Retinal pigment epithelial cell (primary cell): ENCODE results near the gene ZFYVE27.

ENCODE experiments used
- DNase-seq: peaks from one replicate; pipeline ENCODE4 v3.0.0-alpha.2; 2010; ENCODE audit warnings: low read depth
- H3K4me3 ChIP-seq: 2 replicates; pipeline ENCODE4 v1.5.1; 2011; ENCODE audit warnings: mild to moderate bottlenecking, low read length, control low read depth, moderate library complexity
- CTCF ChIP-seq: conservative IDR thresholded peaks from 2 replicates; pipeline ENCODE4 v1.5.1; 2011; ENCODE audit warnings: low read depth, low read length, control low read depth, inconsistent platforms

The ZFYVE27 gene

DNA sequence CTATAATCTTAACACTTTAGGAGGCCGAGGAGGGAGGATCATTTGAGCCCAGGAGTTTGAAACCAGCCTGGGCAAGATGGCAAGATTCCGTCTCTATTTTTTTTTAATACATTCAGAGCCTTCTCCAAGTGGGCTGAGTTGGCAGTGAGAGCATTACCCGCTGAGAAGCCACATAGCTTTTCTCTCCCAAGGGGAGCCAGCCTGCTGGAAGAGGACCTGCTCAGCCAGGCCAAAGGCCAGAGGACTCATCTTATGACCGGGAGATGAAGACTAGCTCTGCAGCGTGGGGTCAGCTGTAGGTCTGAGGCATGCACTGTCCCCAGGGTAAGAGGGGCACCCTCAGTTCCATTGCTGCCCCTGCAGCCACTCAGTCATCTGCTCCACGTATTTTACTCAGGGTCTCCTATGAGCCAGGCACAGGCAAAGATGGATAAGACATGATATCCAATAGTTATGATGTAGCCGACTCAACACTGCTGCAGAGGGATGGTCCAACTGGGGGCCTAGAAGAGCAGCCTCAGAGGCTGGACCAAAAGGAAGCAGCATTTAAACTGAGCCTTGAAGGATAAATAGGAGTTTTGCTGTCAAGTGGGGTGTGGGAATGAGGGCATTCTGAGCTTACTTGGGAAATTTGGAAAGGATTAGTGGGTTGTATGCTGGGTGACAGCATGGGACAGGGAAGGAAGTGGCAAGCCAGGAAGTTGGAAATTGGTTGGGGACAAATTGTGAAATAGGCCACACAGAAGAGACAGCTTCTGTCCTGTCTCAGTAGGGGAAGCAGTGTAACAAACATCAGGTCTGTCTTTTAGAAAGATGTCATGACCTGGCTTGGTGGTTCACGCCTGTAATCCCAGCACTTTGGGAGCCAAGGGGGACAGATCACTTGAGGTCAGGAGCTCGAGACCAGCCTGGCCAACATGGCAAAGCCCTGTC is 25.0 kb upstream of the ZFYVE27 start:
- DNase-seq = no peak
- TF ChIP-seq CTCF = no peak
- no peak overlapping the region for H3K4me3 ChIP-seq

DNA sequence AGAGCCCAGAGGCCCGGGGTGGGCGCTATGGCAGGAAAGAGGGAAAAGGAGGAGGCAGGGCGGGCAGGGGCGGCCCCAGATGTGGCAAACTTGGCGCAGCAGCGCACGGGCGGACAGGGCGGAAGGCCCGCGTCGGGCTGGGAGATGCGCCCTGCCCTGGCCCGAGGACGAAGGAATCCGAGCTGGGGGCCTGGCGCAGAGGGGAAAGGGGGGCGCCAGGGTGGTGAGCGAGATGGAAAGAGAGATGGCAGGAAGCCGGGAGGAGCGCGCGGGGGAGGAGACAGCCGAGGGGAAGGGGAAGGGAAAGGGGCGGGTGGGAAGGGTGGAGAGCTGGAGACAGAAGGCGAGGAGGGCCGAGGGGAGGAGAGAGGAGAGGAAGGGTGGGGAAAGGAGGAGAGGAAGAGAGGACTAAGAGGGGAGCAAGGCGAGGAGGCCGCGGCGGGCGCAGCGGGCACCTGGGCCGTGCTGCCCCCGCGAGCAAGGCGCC is 23.5 kb upstream of the ZFYVE27 start, which contains the start of gene MARVELD1:
TSS of gene MARVELD1 (plus strand) at position 392 of the 487 bp plus-strand sequence. CDS start 147 bp downstream, outside the sequence.
- H3K4me3 ChIP-seq = peak within 1 kb of the TSS; percentile 64
- DNase-seq = no peak
- no peak for TF ChIP-seq CTCF

GRCh38 chr10:97713826-97714400 is 23.0 kb upstream of the ZFYVE27 start:
- TF ChIP-seq CTCF = peak; percentile 27
- H3K4me3 ChIP-seq = peak overlapping the region; percentile 64
- DNase-seq = no peak

- TF ChIP-seq CTCF = no peak
- no peak for DNase-seq
- H3K4me3 ChIP-seq = peak overlapping the region; percentile 64
Observed at GRCh38 chr10:97714401-97715258, 22.3 kb upstream of the ZFYVE27 start.

- peak overlapping the region; percentile 64 for H3K4me3 ChIP-seq
- DNase-seq = no peak
- no peak for TF ChIP-seq CTCF
Observed at GRCh38 chr10:97715259-97715874, 21.6 kb upstream of the ZFYVE27 start.

- no peak overlapping the region for H3K4me3 ChIP-seq
Observed at GRCh38 chr10:97717627-97718026, 19.3 kb upstream of the ZFYVE27 start.

More at GRCh38 chr10:97717627-97718026, 19.3 kb upstream of the ZFYVE27 start:
- DNase-seq = no peak
- TF ChIP-seq CTCF = no peak
